HUDEP-2 (cell line): ENCODE measurements around the gene PRCP.

Source experiments
- DNase-seq, 76 experiments: peaks; one replicate each; lab custom pipeline; 2025; ENCODE audit not compliant: unreplicated experiment in 76 of 76; lab: John Stamatoyannopoulos, UW

PRCP gene

DNA sequence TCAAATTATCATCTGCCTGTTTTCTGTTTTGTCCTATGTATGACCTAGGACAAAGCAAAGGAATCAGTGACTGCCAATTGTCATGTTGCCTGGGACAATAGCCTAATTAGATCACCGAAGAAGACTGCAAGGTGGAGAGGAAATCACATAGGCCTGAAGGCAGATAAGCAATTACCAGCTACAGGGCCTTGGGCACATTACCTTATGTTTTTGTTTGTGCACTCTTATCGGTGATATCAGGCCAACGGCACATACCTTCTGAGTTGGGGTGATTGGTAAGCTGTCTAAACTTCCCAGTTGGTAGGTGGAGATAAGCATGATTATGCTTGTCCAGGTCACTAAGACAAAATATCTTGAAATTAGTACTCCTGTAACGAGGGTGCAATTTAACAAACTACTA lies 108.5 kb downstream of the PRCP start:
- peak in 69 of 76 experiments; percentile 10 to 91 (median 59) for DNase-seq

DNA sequence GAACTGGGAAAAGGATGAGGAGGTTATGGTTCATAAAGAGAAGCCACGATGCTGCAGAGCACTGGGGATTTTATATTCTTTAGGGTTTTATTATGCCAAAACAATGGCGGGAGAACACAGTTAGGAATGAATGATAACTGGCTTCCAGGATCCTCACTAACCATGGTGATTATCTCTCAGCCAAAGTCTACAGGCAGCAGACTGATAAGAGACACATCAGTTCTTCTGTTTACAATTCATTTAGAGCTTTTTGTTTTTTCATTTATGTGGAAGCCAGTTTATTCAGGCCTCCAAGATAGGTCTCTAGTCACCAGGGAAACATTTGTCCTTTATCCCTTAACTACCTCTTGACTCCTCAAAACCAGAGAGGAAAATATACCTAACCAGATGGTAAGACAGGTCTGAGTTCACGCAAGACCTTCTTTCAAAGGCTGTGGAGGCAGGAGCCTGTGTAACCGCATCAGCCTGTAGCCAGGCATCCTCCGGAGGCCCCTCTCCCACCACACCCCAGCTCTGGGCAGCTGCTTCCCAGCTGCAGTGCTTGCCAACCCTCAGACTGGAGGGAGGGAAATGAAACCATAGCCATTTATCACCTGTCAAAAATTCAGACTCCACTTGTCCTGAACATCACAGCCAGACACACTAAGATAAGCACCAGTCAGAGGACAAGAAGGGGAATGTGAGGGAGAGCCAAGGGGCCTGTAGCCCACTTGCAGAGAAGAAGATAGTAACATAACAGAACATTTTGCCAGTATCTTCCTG lies 109.3 kb downstream of the PRCP start:
- peak in 54 of 76 experiments; percentile 1 to 71 (median 31) for DNase-seq

DNA sequence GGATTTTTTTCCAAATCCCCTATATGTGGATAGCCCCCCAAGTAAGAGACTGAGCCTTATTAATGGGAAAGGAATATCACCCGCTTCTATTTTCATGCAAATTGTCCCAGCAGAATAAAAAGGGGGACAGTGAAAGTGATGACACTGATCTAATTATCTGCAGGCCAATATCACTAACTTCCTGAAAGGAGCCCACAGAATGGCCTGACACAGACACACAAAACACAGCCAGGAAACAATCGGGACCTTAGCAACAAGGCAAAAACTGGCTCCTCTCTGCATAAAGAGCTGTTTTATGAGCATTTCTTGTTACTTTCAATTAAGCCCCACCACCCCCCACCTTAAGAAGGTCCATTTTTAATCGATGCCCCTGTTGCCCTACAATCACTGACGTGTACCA lies 112.2 kb downstream of the PRCP start:
- no peak for DNase-seq

DNA sequence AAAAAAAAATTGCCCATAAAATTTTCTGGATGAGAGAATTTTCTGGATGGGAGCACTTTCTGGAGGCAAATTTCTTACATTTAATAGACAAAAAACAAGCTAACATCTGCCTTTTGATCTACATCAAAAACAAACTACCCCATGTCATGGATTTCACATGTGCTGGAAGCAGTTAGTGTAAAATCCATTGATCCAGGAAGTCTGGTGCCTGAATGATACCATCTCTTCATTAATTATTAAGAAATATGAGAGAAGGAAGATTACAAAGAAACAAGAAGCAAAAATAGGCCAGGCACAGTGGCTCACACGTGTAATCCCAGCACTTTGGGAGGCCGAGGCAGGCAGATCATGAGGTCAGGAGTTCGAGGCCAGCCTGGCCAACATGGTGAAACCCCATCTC lies 113.4 kb downstream of the PRCP start:
- DNase-seq = no peak

DNA sequence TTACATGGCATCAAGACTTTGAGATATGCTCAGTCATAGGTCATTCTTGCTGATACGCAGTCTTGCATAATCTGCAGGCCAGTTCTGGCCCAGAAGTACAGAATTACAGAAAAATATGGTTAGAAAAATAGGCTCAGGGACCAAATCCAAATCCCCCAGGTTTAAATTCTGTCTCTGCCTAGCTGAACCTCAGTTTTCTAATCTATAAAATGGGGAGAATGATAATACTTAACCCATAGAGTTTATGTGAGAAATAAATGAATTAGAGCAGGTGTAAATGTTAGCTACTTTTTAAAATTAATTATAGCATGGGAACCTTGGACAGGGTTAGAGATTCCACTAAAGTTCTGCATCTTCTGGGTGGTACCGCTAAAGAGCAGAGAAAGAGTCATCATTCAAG lies 114.2 kb downstream of the PRCP start:
- DNase-seq = no peak

DNA sequence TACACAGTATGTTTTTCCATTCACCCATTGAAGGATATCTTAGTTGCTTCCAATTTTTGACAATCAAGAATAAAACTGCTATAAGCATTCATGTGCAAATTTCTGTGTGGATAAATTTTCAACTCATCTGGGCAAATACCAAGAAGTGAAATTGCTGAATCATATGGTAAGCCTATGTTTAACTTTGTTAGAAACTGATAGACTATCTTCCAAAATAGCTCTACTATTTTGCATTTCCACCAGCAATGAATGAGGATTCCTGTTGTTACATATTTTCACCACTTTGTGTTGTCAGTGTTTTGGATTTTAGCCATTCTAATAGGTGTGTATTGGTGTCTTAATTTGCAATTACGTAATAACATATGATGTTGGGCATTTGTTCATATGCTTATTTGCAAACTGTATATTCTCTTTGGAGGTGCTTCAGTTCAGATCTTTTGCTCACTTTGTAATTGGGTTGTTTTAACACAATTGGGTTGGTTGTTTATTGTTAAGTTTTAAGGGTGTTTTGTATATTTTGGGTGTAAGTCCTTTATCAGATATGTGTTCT lies 117.3 kb downstream of the PRCP start:
- peak in 2 of 76 experiments; percentile 6 to 11 for DNase-seq

DNA sequence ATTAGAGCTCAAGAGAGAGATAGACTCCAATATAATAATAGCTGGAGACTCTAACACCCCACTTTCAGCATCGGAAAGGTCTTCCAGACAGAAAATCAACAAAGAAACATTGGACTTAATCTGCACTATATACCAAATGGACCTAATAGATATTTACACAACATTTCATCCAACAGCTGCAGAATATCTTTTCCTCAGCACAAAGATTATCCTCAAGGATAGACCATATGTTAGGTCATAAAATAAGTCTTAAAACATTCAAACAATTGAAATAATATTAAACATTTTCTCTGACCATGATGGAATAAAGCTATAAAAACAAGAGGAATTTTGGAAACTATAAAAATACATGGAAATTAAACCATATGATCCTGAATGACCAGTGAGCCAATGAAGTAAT lies 121.5 kb downstream of the PRCP start:
- DNase-seq = no peak

DNA sequence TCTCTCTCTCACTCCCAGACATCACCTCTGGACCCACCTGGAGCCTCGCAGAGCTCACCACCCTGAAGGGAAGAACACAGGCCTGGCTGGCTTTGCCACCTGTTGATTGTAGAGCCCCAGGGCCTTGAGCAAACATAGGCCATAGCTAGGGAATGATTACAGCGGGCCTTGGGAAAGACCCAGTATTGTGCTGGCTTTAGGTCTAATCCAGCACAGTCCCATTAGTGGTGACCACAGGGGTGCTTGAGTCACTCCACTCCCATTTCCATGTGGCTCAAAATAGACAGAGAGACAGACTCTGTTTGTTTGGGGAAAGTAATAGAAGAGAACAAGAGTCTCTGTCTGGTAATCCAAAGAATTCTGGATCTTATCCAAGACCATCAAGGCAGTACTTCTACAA lies 123.9 kb downstream of the PRCP start:
- DNase-seq = no peak

DNA sequence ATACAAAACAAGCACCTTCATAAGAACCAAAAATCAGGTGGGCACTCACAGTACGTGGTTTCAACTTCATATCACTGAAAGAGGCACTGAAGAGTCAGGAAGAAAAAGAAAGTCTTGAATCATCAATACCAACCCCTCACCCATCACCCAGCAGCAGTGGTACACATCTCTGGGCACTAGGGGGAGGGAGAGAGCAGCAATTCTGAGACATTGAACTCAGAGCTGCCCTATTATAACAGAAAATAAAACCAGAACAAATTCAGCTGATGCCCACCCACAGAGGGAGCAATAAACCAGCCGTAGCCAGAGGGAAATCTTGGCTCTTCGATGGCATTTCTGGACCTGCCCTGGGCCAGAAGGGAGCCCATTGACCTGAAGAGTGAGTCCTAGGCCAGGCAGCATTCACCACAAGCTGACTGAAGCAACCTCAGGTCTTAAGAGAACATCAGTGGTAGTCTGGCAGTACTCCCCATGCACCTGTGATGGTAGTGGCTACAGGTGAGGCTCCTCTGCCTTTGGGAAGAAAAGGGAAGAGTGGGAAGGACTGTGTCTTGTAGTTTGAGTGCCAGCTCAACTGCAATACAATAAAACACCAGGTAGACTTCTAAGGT lies 124.4 kb downstream of the PRCP start:
- peak in 58 of 76 experiments; percentile 3 to 79 (median 42) for DNase-seq

DNA sequence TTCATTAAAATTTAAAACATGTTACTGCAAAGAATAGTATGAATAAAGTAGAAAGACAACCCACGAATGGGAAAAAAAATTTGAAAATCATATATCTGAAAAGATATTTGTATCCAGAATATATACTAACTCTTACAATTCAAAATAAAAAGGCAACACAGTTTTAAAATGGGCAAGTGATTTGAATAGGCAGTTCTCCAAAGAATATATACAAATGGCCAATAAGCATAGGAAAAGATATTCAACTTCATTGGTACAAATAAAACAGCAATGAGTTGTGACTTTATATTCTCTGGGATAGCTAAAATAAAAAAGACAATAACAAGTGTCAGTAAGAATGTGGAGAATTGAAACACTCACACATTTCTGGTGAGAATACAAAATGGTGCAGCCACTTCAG lies 125.0 kb downstream of the PRCP start:
- DNase-seq = no peak
